ENCODE data around the gene TBX2. TPM values are rescaled to one million over a fixed set of nuclear protein-coding genes. Genes with fewer than 3 reads are reported as not detected.
"Not testable (repeated sequence)": the region's sequence is repeated elsewhere in the genome, so short reads cannot be mapped to it uniquely, and the experiment has no call there.

Gene TBX2
- total and polyA plus RNA-seq, 2 donors from 2014 or later, result 66.4 to 122 TPM

GRCh38 chr17:61429274-61429673 is 29.6 kb downstream of the TBX2 start:
- H3K9me3 ChIP-seq (ENCODE audit: control insufficient read depth in 2 of 3, insufficient read depth in 1 of 3, low read length in 3 of 3), result no peaks in the 10 kb centered on the region
- H3K4me1 ChIP-seq (ENCODE audit: control insufficient read depth in 2 of 3, insufficient read depth in 2 of 3, low read depth in 1 of 3, low read length in 3 of 3), result no peaks in the 10 kb centered on the region
- no peaks in the 10 kb centered on the region for H3K36me3 ChIP-seq (ENCODE audit: control insufficient read depth in 2 of 3, insufficient read depth in 3 of 3, low read length in 3 of 3)
- no peak overlapping the region for H3K9ac ChIP-seq (ENCODE audit: low read length in 3 of 3)
- H3K27me3 ChIP-seq (ENCODE audit: control insufficient read depth, insufficient read depth, low read length), result no peaks in the 10 kb centered on the region
- H3K4me3 ChIP-seq (ENCODE audit: low read length in 3 of 3), result no peak overlapping the region
- intact Hi-C loops (cut with DNase I), result loop anchor here (10.0 kb wide), 1 partner anchor 116 kb away; no protein-coding TSS in a partner anchor
- DNase-seq (no peak), FAIRE-seq (no peak)
- no peak overlapping the region for H3K27ac ChIP-seq (ENCODE audit: low read depth in 2 of 2, low read length in 2 of 2)
- no peak for TF ChIP-seq CTCF (IDR thresholded peaks at IDR 0.05; ENCODE audit: borderline replicate concordance, extremely low read depth, insufficient read depth)

- H3K36me3 ChIP-seq (ENCODE audit: control insufficient read depth in 2 of 3, insufficient read depth in 3 of 3, low read length in 3 of 3); H3K9ac ChIP-seq (ENCODE audit: low read length in 3 of 3); FAIRE-seq; H3K27me3 ChIP-seq (ENCODE audit: control insufficient read depth, insufficient read depth, low read length); H3K4me1 ChIP-seq (ENCODE audit: control insufficient read depth in 2 of 3, insufficient read depth in 2 of 3, low read depth in 1 of 3, low read length in 3 of 3); DNase-seq; H3K4me3 ChIP-seq (ENCODE audit: low read length in 3 of 3); H3K27ac ChIP-seq (ENCODE audit: low read depth in 2 of 2, low read length in 2 of 2); H3K9me3 ChIP-seq (ENCODE audit: control insufficient read depth in 2 of 3, insufficient read depth in 1 of 3, low read length in 3 of 3): not testable (repeated sequence)
- intact Hi-C loops (cut with DNase I), result loop anchor here (10.0 kb wide), 1 partner anchor 115 kb away; no protein-coding TSS in a partner anchor
These were observed 30.2 kb downstream of the TBX2 start for GRCh38 chr17:61429831-61430230.

GRCh38 chr17:61431594-61432311 is 32.1 kb downstream of the TBX2 start:
- H3K4me1 ChIP-seq (ENCODE audit: control insufficient read depth in 2 of 3, insufficient read depth in 2 of 3, low read depth in 1 of 3, low read length in 3 of 3), result no peaks in the 10 kb centered on the region
- H3K27ac ChIP-seq (ENCODE audit: low read depth in 2 of 2, low read length in 2 of 2), result no peak overlapping the region
- no peak for DNase-seq
- FAIRE-seq, result no peak
- H3K9ac ChIP-seq (ENCODE audit: low read length in 3 of 3), result no peak overlapping the region
- TF ChIP-seq CTCF (IDR thresholded peaks at IDR 0.05; ENCODE audit: borderline replicate concordance, extremely low read depth, insufficient read depth), result no peak
- H3K9me3 ChIP-seq (ENCODE audit: control insufficient read depth in 2 of 3, insufficient read depth in 1 of 3, low read length in 3 of 3), result peaks cover 0 to 6% (median 4%) of the 10 kb centered on the region in 3 donors
- H3K27me3 ChIP-seq (ENCODE audit: control insufficient read depth, insufficient read depth, low read length), result no peaks in the 10 kb centered on the region
- no peak overlapping the region for H3K4me3 ChIP-seq (ENCODE audit: low read length in 3 of 3)
- intact Hi-C loops (cut with DNase I), result no loop called here
- H3K36me3 ChIP-seq (ENCODE audit: control insufficient read depth in 2 of 3, insufficient read depth in 3 of 3, low read length in 3 of 3), result no peaks in the 10 kb centered on the region

GRCh38 chr17:61436273-61436672 is 36.6 kb downstream of the TBX2 start:
- intact Hi-C loops (cut with DNase I), result no loop called here
- Histone ChIP-seq H3K27ac (ENCODE audit: low read depth in 2 of 2, low read length in 2 of 2) (no peak overlapping the region), H3K4me1 (ENCODE audit: control insufficient read depth in 2 of 3, insufficient read depth in 2 of 3, low read depth in 1 of 3, low read length in 3 of 3) (no peaks in the 10 kb centered on the region), H3K9ac (ENCODE audit: low read length in 3 of 3) (no peak overlapping the region), H3K36me3 (ENCODE audit: control insufficient read depth in 2 of 3, insufficient read depth in 3 of 3, low read length in 3 of 3) (no peaks in the 10 kb centered on the region), H3K9me3 (ENCODE audit: control insufficient read depth in 2 of 3, insufficient read depth in 1 of 3, low read length in 3 of 3) (peaks cover 0 to 7% (median 6%) of the 10 kb centered on the region in 3 donors), H3K27me3 (ENCODE audit: control insufficient read depth, insufficient read depth, low read length) (no peaks in the 10 kb centered on the region), H3K4me3 (ENCODE audit: low read length in 3 of 3) (no peak overlapping the region)
- FAIRE-seq, result no peak
- DNase-seq, result no peak
- no peak for TF ChIP-seq CTCF (IDR thresholded peaks at IDR 0.05; ENCODE audit: borderline replicate concordance, extremely low read depth, insufficient read depth)

All from kidney (tissue), 14 donors.